ENCODE measurements around the gene ETS2. TPM values are rescaled to one million over a fixed set of nuclear protein-coding genes. Genes with fewer than 3 reads are reported as not detected.

Gene ETS2
- total RNA-seq, 2 donors from 2014 or later, result 98.4 to 102 TPM

DNA sequence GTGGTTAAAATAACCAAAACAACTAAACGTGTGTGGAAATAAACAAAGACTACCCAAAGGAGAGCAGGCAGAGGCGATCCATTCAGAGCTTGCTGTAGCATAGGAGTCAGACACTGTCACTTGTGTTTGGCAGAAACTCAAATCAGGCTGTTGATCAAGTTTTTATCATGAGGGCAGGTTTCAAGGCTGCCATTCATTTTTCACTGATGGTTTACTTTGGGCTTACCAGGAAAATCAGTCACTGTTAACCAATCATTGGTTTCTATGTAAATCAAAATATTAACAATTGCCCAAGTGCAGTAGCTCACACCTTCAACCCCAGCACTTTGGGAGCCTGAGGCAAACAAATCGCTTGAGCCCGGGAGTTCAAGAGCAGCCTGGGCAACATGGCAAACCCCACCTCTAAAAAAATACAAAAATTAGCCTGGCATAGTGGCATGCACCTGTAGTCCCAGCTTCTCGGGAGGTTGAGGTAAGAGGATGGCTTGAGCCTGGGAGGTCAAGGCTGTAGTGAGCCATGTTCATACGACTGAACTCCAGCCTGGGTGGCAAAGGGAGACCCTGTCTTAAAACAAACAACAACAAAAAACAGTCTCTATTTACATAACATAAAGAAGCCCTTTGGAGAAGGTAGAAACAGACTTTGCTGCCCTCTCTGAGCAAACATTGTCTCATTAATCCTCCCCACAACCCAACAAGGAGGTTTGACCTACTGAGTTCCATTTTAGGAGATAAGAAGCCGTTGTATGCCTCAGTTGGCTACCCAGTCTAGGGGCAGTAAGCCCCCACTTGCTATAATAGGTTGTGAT lies 21.1 kb upstream of the ETS2 start:
- Histone ChIP-seq H3K27me3 (ENCODE audit: control insufficient read depth, insufficient read depth, low read length, poor library complexity, severe bottlenecking) (no peaks in the 10 kb centered on the region), H3K9ac (ENCODE audit: extremely low read depth, low read length, poor library complexity, severe bottlenecking) (no peak overlapping the region), H3K27ac (ENCODE audit: low read depth, low read length) (no peak overlapping the region), H3K36me3 (ENCODE audit: control insufficient read depth, insufficient read depth, low read length) (no peaks in the 10 kb centered on the region), H3K9me3 (ENCODE audit: control insufficient read depth, low read length) (peaks cover 17% of the 10 kb centered on the region), H3K4me3 (ENCODE audit: low read length) (no peak overlapping the region), H3K4me1 (ENCODE audit: control insufficient read depth, insufficient read depth, low read length) (peaks cover 10% of the 10 kb centered on the region)
- WGBS, 2 experiments (ENCODE audit: insufficient coverage in 1 of 2, insufficient read length in 1 of 2), result 75 to 77% methylated on average over 5 to 7 of the region's 7 CpGs
- Mint-ChIP-seq H3K27ac (no peak overlapping the region), H3K9me3 (peaks cover 22% of the 10 kb centered on the region), H3K4me3 (no peak overlapping the region), H3K36me3 (ENCODE audit: low read depth) (peaks cover 7% of the 10 kb centered on the region), H3K4me1 (peaks cover 15% of the 10 kb centered on the region), H3K27me3 (ENCODE audit: insufficient read depth) (no peaks in the 10 kb centered on the region)
- no peak for TF ChIP-seq CTCF (conservative IDR thresholded peaks at IDR 0.05)
- no peak for DNase-seq

DNA sequence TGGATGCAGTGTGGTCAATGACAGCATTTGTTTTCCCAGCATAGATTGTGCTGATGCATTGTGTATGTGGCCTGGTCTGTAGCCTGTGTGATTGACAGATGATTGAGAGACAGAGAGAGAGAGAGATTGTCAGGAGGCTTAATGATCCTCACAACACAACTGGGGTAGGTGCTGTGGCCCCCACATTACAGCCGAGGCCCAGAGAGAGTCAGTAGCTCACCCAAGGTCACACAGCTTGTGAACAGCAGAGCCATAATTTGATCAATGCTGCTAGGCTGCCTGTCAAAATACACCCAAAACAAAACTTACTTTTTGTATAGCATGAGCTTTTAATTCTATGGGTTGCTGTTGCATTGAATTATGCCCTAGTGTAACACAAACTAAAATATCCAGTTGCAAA lies 20.2 kb upstream of the ETS2 start:
- DNase-seq, result no peak
- Histone ChIP-seq H3K9ac (ENCODE audit: extremely low read depth, low read length, poor library complexity, severe bottlenecking) (no peak overlapping the region), H3K4me3 (ENCODE audit: low read length) (no peak overlapping the region), H3K4me1 (ENCODE audit: control insufficient read depth, insufficient read depth, low read length) (peaks cover 10% of the 10 kb centered on the region), H3K9me3 (ENCODE audit: control insufficient read depth, low read length) (peaks cover 17% of the 10 kb centered on the region), H3K36me3 (ENCODE audit: control insufficient read depth, insufficient read depth, low read length) (no peaks in the 10 kb centered on the region), H3K27ac (ENCODE audit: low read depth, low read length) (no peak overlapping the region), H3K27me3 (ENCODE audit: control insufficient read depth, insufficient read depth, low read length, poor library complexity, severe bottlenecking) (no peaks in the 10 kb centered on the region)
- H3K27me3 Mint-ChIP-seq (ENCODE audit: insufficient read depth), result no peaks in the 10 kb centered on the region
- H3K36me3 Mint-ChIP-seq (ENCODE audit: low read depth), result peaks cover 7% of the 10 kb centered on the region
- H3K9me3 Mint-ChIP-seq, result peaks cover 21% of the 10 kb centered on the region
- 97% methylated on average over 1 of the region's 1 CpG; no CpG with 5 or more reads in 1 of the 2 experiments for WGBS, 2 experiments (ENCODE audit: insufficient coverage in 1 of 2, insufficient read length in 1 of 2)
- no peak for TF ChIP-seq CTCF (conservative IDR thresholded peaks at IDR 0.05)
- H3K27ac Mint-ChIP-seq, result no peak overlapping the region
- peaks cover 15% of the 10 kb centered on the region for H3K4me1 Mint-ChIP-seq
- no peak overlapping the region for H3K4me3 Mint-ChIP-seq

DNA sequence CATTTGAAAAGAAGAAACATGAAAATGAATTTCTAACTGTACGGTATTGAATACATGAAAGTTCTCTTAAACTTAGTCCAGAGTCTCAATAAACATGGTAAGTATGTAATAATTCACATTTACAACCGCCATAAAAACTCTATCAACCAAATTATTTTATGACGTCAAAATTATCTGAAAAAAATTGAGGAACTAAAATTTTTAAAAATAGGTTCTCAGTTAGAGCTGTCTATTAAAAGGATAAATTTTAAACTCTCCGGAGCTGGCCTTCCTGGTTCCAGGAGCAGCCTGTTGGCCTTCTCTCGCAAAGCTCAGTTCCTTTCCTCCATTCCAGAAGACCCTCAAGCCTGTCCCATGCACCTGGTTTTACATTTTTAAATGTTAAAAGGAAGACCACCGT lies 18.7 kb upstream of the ETS2 start:
- Histone ChIP-seq H3K9me3 (ENCODE audit: control insufficient read depth, low read length) (peaks cover 14% of the 10 kb centered on the region), H3K4me3 (ENCODE audit: low read length) (no peak overlapping the region), H3K36me3 (ENCODE audit: control insufficient read depth, insufficient read depth, low read length) (no peaks in the 10 kb centered on the region), H3K27me3 (ENCODE audit: control insufficient read depth, insufficient read depth, low read length, poor library complexity, severe bottlenecking) (no peaks in the 10 kb centered on the region), H3K9ac (ENCODE audit: extremely low read depth, low read length, poor library complexity, severe bottlenecking) (no peak overlapping the region), H3K27ac (ENCODE audit: low read depth, low read length) (no peak overlapping the region), H3K4me1 (ENCODE audit: control insufficient read depth, insufficient read depth, low read length) (peaks cover 10% of the 10 kb centered on the region)
- Mint-ChIP-seq H3K36me3 (ENCODE audit: low read depth) (peaks cover 6% of the 10 kb centered on the region), H3K27me3 (ENCODE audit: insufficient read depth) (no peaks in the 10 kb centered on the region), H3K4me1 (peaks cover 15% of the 10 kb centered on the region), H3K9me3 (peaks cover 12% of the 10 kb centered on the region), H3K4me3 (no peak overlapping the region), H3K27ac (no peak overlapping the region)
- 67 to 80% methylated on average over 1 to 6 of the region's 6 CpGs for WGBS, 2 experiments (ENCODE audit: insufficient coverage in 1 of 2, insufficient read length in 1 of 2)
- no peak for TF ChIP-seq CTCF (conservative IDR thresholded peaks at IDR 0.05)
- no peak for DNase-seq

All from endodermal cell (in vitro differentiated cells).